Pulmonary artery endothelial cell (primary cell): ENCODE measurements around the gene MLXIP. TPM values are rescaled to one million over a fixed set of nuclear protein-coding genes. Genes with fewer than 3 reads are reported as not detected.

Experiments used
- DNase-seq: peaks from one replicate; pipeline ENCODE4 v3.0.0-alpha.2; 2011; ENCODE audit warnings: low read depth, low spot score
- total RNA-seq: library from RNA; depleted of rRNA; stranded (reverse); fragments of >200 nt; gene quantifications from 2 replicates; pipeline ENCODE4 v1.2.3, GENCODE V29; 2014

The MLXIP gene
- total RNA-seq, 1 donor from 2014 or later: 16.5 TPM

- DNase-seq: no peak
Observed at GRCh38 chr12:122183588-122183940, 105.0 kb downstream of the MLXIP start.

GRCh38 chr12:122184517-122184916 lies 106.0 kb downstream of the MLXIP start:
- no peak for DNase-seq

GRCh38 chr12:122185079-122185478 lies 106.5 kb downstream of the MLXIP start:
- DNase-seq: no peak

GRCh38 chr12:122185494-122186082 lies 107.0 kb downstream of the MLXIP start:
- DNase-seq: no peak

- no peak for DNase-seq
Observed at GRCh38 chr12:122187466-122187865, 108.9 kb downstream of the MLXIP start.

GRCh38 chr12:122189626-122190475 lies 111.3 kb downstream of the MLXIP start:
- no peak for DNase-seq

- peak; percentile 19 for DNase-seq
Observed at GRCh38 chr12:122190842-122191668, 112.5 kb downstream of the MLXIP start.

- DNase-seq: no peak
Observed at GRCh38 chr12:122192441-122192840, 113.9 kb downstream of the MLXIP start.

GRCh38 chr12:122194804-122195203 lies 116.2 kb downstream of the MLXIP start:
- DNase-seq: no peak

GRCh38 chr12:122195405-122195804 lies 116.8 kb downstream of the MLXIP start:
- no peak for DNase-seq

Other genes starting within 250 kb of the MLXIP start
- gene HPD, start 219.9 kb upstream of the MLXIP start, total RNA-seq: not detected in 2 replicates
- gene PSMD9, start 190.0 kb upstream of the MLXIP start, total RNA-seq: 125 and 135 TPM in 2 replicates
- gene CFAP251, start 160.2 kb upstream of the MLXIP start, total RNA-seq: 1.7 and 5.5 TPM in 2 replicates
- gene BCL7A, start 56.9 kb upstream of the MLXIP start, total RNA-seq: 7.7 and 8.2 TPM in 2 replicates
- gene IL31, start 95.5 kb downstream of the MLXIP start, total RNA-seq: not detected in 2 replicates
- 2.2 TPM in 2 replicates for gene LRRC43, start 104.4 kb downstream of the MLXIP start, total RNA-seq
- gene B3GNT4, start 125.0 kb downstream of the MLXIP start, total RNA-seq: under 0.01 and 0.04 TPM in 2 replicates
- 56.6 and 62.1 TPM in 2 replicates for gene DIABLO, start 147.3 kb downstream of the MLXIP start, total RNA-seq
- gene VPS33A, start 187.7 kb downstream of the MLXIP start, total RNA-seq: 16.4 and 30.0 TPM in 2 replicates